Measurements from ENCODE around the gene ZBTB32. TPM values are rescaled to one million over a fixed set of nuclear protein-coding genes. Genes with fewer than 3 reads are reported as not detected.

Gene ZBTB32
- total and polyA plus RNA-seq, 2 of the 8 experiments (the other 6 are each of a cell fraction or from before 2014, with no cell fraction given) = 0.11 to 0.50 TPM

DNA sequence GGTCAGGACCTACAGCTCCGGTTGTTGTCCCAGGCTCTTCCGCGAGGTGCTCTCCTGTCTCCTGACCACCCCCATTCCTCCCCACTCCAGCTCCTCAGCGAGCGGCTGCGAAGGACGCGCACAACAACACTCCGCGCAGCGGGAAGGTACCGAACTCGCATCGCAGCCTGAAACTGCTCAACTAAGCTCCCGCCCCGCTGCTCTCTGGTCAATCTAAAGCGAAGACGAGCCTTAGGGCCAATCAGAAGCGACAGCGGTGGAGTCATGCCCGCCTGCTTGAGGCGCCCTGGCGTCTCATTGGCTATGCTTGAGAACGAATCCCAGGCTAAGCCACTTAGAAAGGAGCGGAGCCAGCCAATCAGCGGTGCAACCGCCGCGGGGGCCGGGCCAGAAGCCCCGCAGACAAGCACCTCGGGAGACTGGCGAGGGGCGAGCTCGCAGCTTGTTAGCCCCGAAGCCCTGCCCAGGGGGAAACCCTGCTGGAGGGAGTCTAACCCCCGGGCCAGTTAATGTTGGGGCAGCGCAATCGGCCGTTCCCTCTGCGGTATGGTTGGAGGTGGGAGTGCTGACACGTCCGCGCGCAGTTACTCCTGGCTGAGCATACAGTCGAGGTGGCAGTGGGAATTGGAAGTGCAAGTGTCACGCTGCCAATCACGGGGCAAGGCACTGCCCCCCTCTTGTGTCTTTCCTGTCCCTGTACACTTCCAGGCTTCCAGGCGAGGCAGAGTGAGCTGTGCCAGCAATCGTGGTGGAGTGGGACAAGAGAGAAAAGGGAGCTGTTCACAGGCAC lies 1.9 kb upstream of the ZBTB32 start (continued):
- TF ChIP-seq TBP (IDR thresholded peaks at IDR 0.05; ENCODE audit: low read depth, low read length) (peak; percentile 43; the same call in 1 of the 2 replicates), SIRT6 (IDR thresholded peaks at IDR 0.05; ENCODE audit: low read length) (no peak), JUN (IDR thresholded peaks at IDR 0.05; ENCODE audit: low read depth, low read length) (no peak), KDM5A (IDR thresholded peaks at IDR 0.05; ENCODE audit: low read length) (no peak), SAP30 (IDR thresholded peaks at IDR 0.05; ENCODE audit: insufficient read depth, insufficient replicate concordance, low read length) (no peak), CREB1 (IDR thresholded peaks at IDR 0.05) (peak; percentile 51), SP2 (IDR thresholded peaks at IDR 0.05; ENCODE audit: low read length) (peak; percentile 94), POLR2A (IDR thresholded peaks at IDR 0.05; ENCODE audit: control extremely low read depth in 1 of 2, low read depth in 2 of 2, low read length in 2 of 2) (peak in 1 of 2 experiments; percentile 44; a peak in 1 of 3 replicates), CHD2 (IDR thresholded peaks at IDR 0.05; ENCODE audit: low read length) (peak; percentile 97)
- TF ChIP-seq, protein P1, sequence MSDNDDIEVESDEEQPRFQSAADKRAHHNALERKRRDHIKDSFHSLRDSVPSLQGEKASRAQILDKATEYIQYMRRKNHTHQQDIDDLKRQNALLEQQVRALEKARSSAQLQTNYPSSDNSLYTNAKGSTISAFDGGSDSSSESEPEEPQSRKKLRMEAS (IDR thresholded peaks at IDR 0.05) = peak; percentile 16; the same call in 1 of the 2 replicates
- TF ChIP-seq, protein P2, sequence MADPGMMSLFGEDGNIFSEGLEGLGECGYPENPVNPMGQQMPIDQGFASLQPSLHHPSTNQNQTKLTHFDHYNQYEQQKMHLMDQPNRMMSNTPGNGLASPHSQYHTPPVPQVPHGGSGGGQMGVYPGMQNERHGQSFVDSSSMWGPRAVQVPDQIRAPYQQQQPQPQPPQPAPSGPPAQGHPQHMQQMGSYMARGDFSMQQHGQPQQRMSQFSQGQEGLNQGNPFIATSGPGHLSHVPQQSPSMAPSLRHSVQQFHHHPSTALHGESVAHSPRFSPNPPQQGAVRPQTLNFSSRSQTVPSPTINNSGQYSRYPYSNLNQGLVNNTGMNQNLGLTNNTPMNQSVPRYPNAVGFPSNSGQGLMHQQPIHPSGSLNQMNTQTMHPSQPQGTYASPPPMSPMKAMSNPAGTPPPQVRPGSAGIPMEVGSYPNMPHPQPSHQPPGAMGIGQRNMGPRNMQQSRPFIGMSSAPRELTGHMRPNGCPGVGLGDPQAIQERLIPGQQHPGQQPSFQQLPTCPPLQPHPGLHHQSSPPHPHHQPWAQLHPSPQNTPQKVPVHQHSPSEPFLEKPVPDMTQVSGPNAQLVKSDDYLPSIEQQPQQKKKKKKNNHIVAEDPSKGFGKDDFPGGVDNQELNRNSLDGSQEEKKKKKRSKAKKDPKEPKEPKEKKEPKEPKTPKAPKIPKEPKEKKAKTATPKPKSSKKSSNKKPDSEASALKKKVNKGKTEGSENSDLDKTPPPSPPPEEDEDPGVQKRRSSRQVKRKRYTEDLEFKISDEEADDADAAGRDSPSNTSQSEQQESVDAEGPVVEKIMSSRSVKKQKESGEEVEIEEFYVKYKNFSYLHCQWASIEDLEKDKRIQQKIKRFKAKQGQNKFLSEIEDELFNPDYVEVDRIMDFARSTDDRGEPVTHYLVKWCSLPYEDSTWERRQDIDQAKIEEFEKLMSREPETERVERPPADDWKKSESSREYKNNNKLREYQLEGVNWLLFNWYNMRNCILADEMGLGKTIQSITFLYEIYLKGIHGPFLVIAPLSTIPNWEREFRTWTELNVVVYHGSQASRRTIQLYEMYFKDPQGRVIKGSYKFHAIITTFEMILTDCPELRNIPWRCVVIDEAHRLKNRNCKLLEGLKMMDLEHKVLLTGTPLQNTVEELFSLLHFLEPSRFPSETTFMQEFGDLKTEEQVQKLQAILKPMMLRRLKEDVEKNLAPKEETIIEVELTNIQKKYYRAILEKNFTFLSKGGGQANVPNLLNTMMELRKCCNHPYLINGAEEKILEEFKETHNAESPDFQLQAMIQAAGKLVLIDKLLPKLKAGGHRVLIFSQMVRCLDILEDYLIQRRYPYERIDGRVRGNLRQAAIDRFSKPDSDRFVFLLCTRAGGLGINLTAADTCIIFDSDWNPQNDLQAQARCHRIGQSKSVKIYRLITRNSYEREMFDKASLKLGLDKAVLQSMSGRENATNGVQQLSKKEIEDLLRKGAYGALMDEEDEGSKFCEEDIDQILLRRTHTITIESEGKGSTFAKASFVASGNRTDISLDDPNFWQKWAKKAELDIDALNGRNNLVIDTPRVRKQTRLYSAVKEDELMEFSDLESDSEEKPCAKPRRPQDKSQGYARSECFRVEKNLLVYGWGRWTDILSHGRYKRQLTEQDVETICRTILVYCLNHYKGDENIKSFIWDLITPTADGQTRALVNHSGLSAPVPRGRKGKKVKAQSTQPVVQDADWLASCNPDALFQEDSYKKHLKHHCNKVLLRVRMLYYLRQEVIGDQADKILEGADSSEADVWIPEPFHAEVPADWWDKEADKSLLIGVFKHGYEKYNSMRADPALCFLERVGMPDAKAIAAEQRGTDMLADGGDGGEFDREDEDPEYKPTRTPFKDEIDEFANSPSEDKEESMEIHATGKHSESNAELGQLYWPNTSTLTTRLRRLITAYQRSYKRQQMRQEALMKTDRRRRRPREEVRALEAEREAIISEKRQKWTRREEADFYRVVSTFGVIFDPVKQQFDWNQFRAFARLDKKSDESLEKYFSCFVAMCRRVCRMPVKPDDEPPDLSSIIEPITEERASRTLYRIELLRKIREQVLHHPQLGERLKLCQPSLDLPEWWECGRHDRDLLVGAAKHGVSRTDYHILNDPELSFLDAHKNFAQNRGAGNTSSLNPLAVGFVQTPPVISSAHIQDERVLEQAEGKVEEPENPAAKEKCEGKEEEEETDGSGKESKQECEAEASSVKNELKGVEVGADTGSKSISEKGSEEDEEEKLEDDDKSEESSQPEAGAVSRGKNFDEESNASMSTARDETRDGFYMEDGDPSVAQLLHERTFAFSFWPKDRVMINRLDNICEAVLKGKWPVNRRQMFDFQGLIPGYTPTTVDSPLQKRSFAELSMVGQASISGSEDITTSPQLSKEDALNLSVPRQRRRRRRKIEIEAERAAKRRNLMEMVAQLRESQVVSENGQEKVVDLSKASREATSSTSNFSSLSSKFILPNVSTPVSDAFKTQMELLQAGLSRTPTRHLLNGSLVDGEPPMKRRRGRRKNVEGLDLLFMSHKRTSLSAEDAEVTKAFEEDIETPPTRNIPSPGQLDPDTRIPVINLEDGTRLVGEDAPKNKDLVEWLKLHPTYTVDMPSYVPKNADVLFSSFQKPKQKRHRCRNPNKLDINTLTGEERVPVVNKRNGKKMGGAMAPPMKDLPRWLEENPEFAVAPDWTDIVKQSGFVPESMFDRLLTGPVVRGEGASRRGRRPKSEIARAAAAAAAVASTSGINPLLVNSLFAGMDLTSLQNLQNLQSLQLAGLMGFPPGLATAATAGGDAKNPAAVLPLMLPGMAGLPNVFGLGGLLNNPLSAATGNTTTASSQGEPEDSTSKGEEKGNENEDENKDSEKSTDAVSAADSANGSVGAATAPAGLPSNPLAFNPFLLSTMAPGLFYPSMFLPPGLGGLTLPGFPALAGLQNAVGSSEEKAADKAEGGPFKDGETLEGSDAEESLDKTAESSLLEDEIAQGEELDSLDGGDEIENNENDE (IDR thresholded peaks at IDR 0.05; ENCODE audit: insufficient replicate concordance, low read length) = no peak
